Osteocyte (in vitro differentiated cells): ENCODE data around the gene LMBR1. TPM values are rescaled to one million over a fixed set of nuclear protein-coding genes. Genes with fewer than 3 reads are reported as not detected.

ENCODE experiments used
- DNase-seq: peaks from one replicate; pipeline ENCODE4 v3.0.0; 2021; ENCODE audit warnings: mixed read lengths; ENCODE audit not compliant: unreplicated experiment; ENCODE audit errors: extremely low spot score
- H3K27ac Mint-ChIP-seq: one replicate; pipeline ENCODE4 v1.8.0; 2021; ENCODE audit warnings: mild to moderate bottlenecking, mixed read lengths; ENCODE audit not compliant: unreplicated experiment
- H3K27me3 Mint-ChIP-seq: one replicate; pipeline ENCODE4 v1.8.0; 2021; ENCODE audit warnings: mixed read lengths; ENCODE audit not compliant: unreplicated experiment
- H3K36me3 Mint-ChIP-seq: one replicate; pipeline ENCODE4 v1.8.0; 2021; ENCODE audit warnings: mixed read lengths; ENCODE audit not compliant: unreplicated experiment
- H3K4me1 Mint-ChIP-seq: one replicate; pipeline ENCODE4 v1.8.0; 2021; ENCODE audit warnings: mixed read lengths; ENCODE audit not compliant: unreplicated experiment
- H3K4me3 Mint-ChIP-seq: one replicate; pipeline ENCODE4 v1.8.0; 2021; ENCODE audit warnings: mild to moderate bottlenecking, moderate library complexity, mixed read lengths; ENCODE audit not compliant: unreplicated experiment
- H3K9me3 Mint-ChIP-seq: one replicate; pipeline ENCODE4 v1.8.0; 2021; ENCODE audit warnings: mixed read lengths; ENCODE audit not compliant: unreplicated experiment
- total RNA-seq: library from RNA; stranded (reverse); gene quantifications from 2 replicates; pipeline ENCODE4 v1.2.1, GENCODE V29; 2021
- TF ChIP-seq, protein P1 (sequence below): fragments of 200-600 bp; sonication (generic); IDR thresholded peaks from 2 replicates; pipeline ENCODE4 v1.5.0; 2021; ENCODE audit warnings: antibody characterized with exemption, mild to moderate bottlenecking, moderate library complexity

LMBR1 gene
- total RNA-seq, 1 donor from 2014 or later, result 55.8 TPM

DNA sequence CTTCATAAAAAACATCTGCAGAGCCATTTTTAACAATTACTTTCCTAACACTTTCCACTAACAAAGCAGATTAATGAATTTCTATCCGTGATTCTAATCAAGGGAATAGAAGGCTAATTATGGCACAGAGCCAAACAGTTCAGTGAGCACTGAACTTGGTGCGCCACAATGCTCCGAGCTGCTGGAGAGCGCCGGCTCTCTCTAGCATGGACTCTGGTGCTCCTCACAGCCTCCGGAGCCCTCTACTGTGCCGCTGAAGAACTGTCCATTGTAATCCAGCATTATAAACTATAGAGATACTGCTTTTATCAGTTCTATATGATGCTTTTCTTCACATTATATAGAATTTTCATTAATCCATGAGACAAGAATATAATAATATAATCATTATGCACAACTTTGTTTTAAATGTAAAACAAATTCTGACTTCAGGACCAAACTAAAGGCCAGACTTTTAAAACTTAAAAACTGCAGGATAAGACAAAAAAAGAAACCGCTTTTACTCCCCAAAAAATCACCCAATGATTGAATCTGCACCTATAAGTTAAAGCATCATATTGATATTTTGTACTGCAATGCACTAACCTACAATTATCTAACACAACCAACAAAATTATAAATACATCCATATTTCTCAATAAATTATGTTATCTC is 128.8 kb downstream of the LMBR1 start:
- no peaks in the 10 kb centered on the region for H3K9me3 Mint-ChIP-seq
- TF ChIP-seq, protein P1, sequence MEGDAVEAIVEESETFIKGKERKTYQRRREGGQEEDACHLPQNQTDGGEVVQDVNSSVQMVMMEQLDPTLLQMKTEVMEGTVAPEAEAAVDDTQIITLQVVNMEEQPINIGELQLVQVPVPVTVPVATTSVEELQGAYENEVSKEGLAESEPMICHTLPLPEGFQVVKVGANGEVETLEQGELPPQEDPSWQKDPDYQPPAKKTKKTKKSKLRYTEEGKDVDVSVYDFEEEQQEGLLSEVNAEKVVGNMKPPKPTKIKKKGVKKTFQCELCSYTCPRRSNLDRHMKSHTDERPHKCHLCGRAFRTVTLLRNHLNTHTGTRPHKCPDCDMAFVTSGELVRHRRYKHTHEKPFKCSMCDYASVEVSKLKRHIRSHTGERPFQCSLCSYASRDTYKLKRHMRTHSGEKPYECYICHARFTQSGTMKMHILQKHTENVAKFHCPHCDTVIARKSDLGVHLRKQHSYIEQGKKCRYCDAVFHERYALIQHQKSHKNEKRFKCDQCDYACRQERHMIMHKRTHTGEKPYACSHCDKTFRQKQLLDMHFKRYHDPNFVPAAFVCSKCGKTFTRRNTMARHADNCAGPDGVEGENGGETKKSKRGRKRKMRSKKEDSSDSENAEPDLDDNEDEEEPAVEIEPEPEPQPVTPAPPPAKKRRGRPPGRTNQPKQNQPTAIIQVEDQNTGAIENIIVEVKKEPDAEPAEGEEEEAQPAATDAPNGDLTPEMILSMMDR, result peak; percentile 86
- H3K36me3 Mint-ChIP-seq, result peaks cover 6% of the 10 kb centered on the region
- no peak overlapping the region for H3K4me3 Mint-ChIP-seq
- no peaks in the 10 kb centered on the region for H3K27me3 Mint-ChIP-seq
- H3K27ac Mint-ChIP-seq, result no peak overlapping the region
- no peak for DNase-seq
- H3K4me1 Mint-ChIP-seq, result peaks cover 2% of the 10 kb centered on the region

DNA sequence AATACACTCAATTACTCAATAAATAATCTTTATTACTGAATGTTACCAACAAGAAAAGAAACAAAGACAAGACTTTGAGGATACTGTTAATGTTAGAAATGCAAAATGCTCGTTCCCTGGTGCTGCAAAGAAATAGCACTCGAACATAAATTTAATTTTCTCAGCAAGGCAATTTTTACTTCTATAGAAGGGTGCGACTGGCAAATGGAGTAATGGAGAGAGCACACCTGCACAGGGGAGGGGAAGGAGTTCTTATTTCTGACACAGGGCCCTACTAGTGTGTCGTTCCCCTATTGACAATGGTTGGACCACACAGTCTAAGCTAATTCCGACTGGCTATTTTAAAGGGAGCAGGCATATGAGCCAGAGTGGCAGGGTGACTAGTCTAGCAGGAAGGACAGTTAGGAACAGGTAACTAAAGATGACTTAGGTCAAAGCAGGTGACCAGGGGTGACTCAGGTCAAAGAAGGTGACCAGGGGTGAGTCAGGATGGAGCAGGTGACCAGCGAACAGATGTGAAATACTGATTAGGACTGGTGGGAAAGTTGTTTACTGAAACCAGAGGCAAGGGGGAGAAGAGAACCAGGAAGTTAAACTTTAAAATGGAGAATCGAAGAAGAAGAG is 133.3 kb downstream of the LMBR1 start:
- no peaks in the 10 kb centered on the region for H3K9me3 Mint-ChIP-seq
- H3K4me1 Mint-ChIP-seq, result peaks cover 2% of the 10 kb centered on the region
- no peak overlapping the region for H3K4me3 Mint-ChIP-seq
- H3K27me3 Mint-ChIP-seq, result no peaks in the 10 kb centered on the region
- peaks cover 13% of the 10 kb centered on the region for H3K36me3 Mint-ChIP-seq
- TF ChIP-seq, protein P1, result no peak
- H3K27ac Mint-ChIP-seq, result no peak overlapping the region
- no peak for DNase-seq

DNA sequence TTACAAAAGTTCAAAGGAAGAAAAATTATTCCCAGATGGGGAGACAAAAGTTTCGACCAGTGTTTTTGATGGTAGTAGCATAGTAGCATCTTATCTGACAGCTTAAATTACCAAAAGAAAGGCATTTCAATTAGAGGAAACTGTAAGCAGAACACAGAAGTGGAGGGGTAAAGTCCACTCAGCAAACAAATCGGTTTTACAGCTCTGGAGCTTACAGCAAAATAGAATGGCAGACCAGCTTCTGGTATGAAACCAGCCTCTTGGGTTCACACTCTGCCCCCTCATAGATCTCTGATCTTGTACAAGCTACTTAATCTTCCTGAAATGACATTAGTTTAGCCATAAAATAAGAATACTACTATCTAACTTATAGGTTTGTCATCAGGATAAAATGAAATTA is 133.8 kb downstream of the LMBR1 start:
- H3K4me1 Mint-ChIP-seq, result peaks cover 2% of the 10 kb centered on the region
- H3K9me3 Mint-ChIP-seq, result no peaks in the 10 kb centered on the region

DNA sequence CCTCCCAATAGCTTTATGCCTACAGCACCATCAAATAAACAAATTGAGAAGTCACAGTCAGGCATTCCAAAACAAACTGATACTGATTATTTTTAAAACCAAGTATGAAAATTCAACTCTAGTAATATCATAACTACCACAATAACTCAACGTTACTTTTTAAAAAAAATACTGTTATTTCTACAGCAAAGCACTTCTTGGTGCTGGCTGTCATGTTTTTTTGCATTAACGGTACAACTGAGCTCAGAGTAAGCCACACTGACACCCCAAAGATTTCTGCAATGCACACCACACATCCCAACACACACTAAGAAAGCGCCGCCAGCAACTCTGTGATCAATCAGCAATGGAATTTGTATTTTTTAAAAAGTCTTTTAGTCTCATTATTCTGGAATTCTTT is 138.8 kb downstream of the LMBR1 start:
- no peak overlapping the region for H3K27ac Mint-ChIP-seq
- TF ChIP-seq, protein P1, result no peak
- no peak for DNase-seq
- no peaks in the 10 kb centered on the region for H3K4me1 Mint-ChIP-seq
- no peaks in the 10 kb centered on the region for H3K27me3 Mint-ChIP-seq
- H3K9me3 Mint-ChIP-seq, result no peaks in the 10 kb centered on the region
- peaks cover 10% of the 10 kb centered on the region for H3K36me3 Mint-ChIP-seq
- H3K4me3 Mint-ChIP-seq, result no peak overlapping the region

More for the DNA sequence above, 133.8 kb downstream of the LMBR1 start:
- Mint-ChIP-seq H3K27ac (no peak overlapping the region), H3K27me3 (no peaks in the 10 kb centered on the region), H3K4me3 (no peak overlapping the region), H3K36me3 (peaks cover 13% of the 10 kb centered on the region)
- no peak for DNase-seq
- TF ChIP-seq, protein P1, result no peak

DNA sequence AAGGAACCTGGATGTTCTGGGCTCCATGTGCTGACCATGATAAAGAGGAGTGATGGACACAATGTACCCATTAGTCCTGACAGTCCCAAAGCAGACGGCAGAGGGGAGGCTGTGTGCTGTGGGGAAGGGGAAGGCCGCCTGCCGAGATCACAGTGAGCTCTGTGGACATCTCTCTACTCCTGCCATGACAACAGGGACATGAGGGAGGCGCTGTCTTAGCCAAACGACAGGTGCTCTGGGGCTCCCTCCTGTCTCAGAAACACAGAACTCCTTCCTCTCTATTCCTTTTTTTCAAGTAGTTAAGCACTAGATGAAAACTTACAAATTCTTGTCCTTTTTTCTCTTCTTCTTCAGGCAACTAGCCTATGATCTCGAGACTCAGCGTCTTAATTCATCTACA is 139.4 kb downstream of the LMBR1 start:
- DNase-seq, result no peak
- TF ChIP-seq, protein P1, result no peak
- H3K4me1 Mint-ChIP-seq, result no peaks in the 10 kb centered on the region
- H3K36me3 Mint-ChIP-seq, result peaks cover 10% of the 10 kb centered on the region
- H3K4me3 Mint-ChIP-seq, result no peak overlapping the region
- no peak overlapping the region for H3K27ac Mint-ChIP-seq
- no peaks in the 10 kb centered on the region for H3K9me3 Mint-ChIP-seq
- H3K27me3 Mint-ChIP-seq, result no peaks in the 10 kb centered on the region
